ENCODE data around the gene TMEM43. TPM values are rescaled to one million over a fixed set of nuclear protein-coding genes. Genes with fewer than 3 reads are reported as not detected.

Gene TMEM43
- total and polyA plus RNA-seq, 10 of the 15 experiments (the other 5 are each of a cell fraction or from before 2014, with no cell fraction given): 7.2 to 33.0 (median 18.5) TPM

- Histone ChIP-seq H3K36me3 (ENCODE audit: control insufficient read depth in 2 of 2, insufficient read depth in 2 of 2, low read length in 1 of 2) (peaks cover 10 to 26% of the 10 kb centered on the region in 2 experiments), H3K4me3 (no peak overlapping the region), H3K4me2 (ENCODE audit: control insufficient read depth, insufficient read depth) (peak overlapping the region; percentile 95; the same call in 1 of the 2 replicates), H2AFZ (ENCODE audit: control insufficient read depth, low read depth, low read length) (no peak overlapping the region), H4K20me1 (ENCODE audit: control insufficient read depth, insufficient read depth) (no peaks in the 10 kb centered on the region), H3K79me2 (ENCODE audit: control insufficient read depth, insufficient read depth, low read length) (peaks cover 49% of the 10 kb centered on the region), H3K27me3 (replicated peaks in 1 of 2; ENCODE audit: control insufficient read depth in 2 of 2, insufficient read depth in 2 of 2, low read length in 1 of 2) (no peaks in the 10 kb centered on the region), H3K9ac (ENCODE audit: control insufficient read depth, insufficient read depth, low read length) (no peak overlapping the region), H3K9me3 (replicated peaks; ENCODE audit: control insufficient read depth, insufficient read depth, low read length) (no peaks in the 10 kb centered on the region), H3K4me1 (ENCODE audit: control insufficient read depth, insufficient read depth, low read length) (peaks cover 8% of the 10 kb centered on the region), H3K27ac (ENCODE audit: control insufficient read depth, insufficient read depth) (no peak overlapping the region)
- BruUV-seq (replicated peaks): no TSS peak
- DNase-seq (ENCODE audit: low read depth, low spot score): no peak
- WGBS (ENCODE audit: insufficient coverage, insufficient replicate concordance, low lambda C conversion rate, missing lambda C conversion rate): 91% methylated on average over 12 of the region's 12 CpGs
- ChIA-PET CTCF (no interaction called here), RAD21 (ENCODE audit: unreplicated experiment) (interaction anchor here (0.9 kb wide), 1 partner anchor 18 kb away, joined by 3 read pairs; no protein-coding TSS in a partner anchor), SMC1A (ENCODE audit: uncharacterized antibody, unreplicated experiment) (interaction anchor here (0.6 kb wide), 1 partner anchor 382 kb away, joined by 3 read pairs; no protein-coding TSS in a partner anchor), POLR2A (interaction anchor here (1.3 kb wide), 1 partner anchor 51 kb away, joined by 4 read pairs; the partner anchor contains the start of genes LSM3 and XPC)
- no peak for FAIRE-seq
- intact Hi-C loops (cut with micrococcal nuclease; ENCODE audit: unreplicated experiment): no loop called here
- no peak for ATAC-seq
- in situ Hi-C loops (cut with MboI): no loop called here
- no peak for TF ChIP-seq BCL3 (IDR thresholded peaks at IDR 0.05; ENCODE audit: borderline replicate concordance, insufficient read depth, low read depth, low read length, poor library complexity, severe bottlenecking)
- TF ChIP-seq ZNF592 (IDR thresholded peaks at IDR 0.05): no peak
- TF ChIP-seq CBFB (IDR thresholded peaks at IDR 0.05; ENCODE audit: low read depth): no peak
- no peak for TF ChIP-seq NKRF (conservative IDR thresholded peaks at IDR 0.05)
- TF ChIP-seq RBBP5 (conservative IDR thresholded peaks at IDR 0.05): no peak
- TF ChIP-seq HSF1 (IDR thresholded peaks at IDR 0.05; ENCODE audit: low read depth, low read length): no peak
- no peak for TF ChIP-seq FOS (IDR thresholded peaks at IDR 0.05; ENCODE audit: borderline replicate concordance, extremely low read depth, insufficient read length)
- TF ChIP-seq CREB1 (IDR thresholded peaks at IDR 0.05; ENCODE audit: low read depth): no peak
- no peak for TF ChIP-seq TCF3 (IDR thresholded peaks at IDR 0.05; ENCODE audit: borderline replicate concordance, insufficient read depth, low read depth, low read length)
- TF ChIP-seq ZZZ3 (IDR thresholded peaks at IDR 0.05; ENCODE audit: control insufficient read depth, insufficient read length, low read depth): no peak
- TF ChIP-seq ESRRA (IDR thresholded peaks at IDR 0.05; ENCODE audit: low read length): no peak
- TF ChIP-seq NBN (IDR thresholded peaks at IDR 0.05): no peak
These were observed 2.8 kb downstream of the TMEM43 start for GRCh38 chr3:14127516-14128161.
